GM12878 (cell line): Measurements from ENCODE around the gene CACNA2D4. TPM values are rescaled to one million over a fixed set of nuclear protein-coding genes. Genes with fewer than 3 reads are reported as not detected.

ENCODE experiments used
- ATAC-seq: fragments of 200-7000 bp; cut with Tn5 transposase; 3 replicates; pipeline ENCODE4 v1.9.1; 2020; ENCODE audit warnings: mild to moderate bottlenecking, moderate library complexity
- BruUV-seq: library from RNA; stranded (reverse); fragments of 400-500 nt; replicated peaks from 2 replicates; lab custom pipeline; 2021; lab: Mats Ljungman, UMichigan
- CTCF ChIA-PET: fragments of 300-600 bp; sonication (Branson Sonifier 250); formaldehyde crosslinking; extraction: SDS; loops from one replicate; lab custom pipeline; 2021; ENCODE audit warnings: inconsistent platforms; lab: Yijun Ruan, JAX
- POLR2A ChIA-PET: fragments of 350-600 bp; formaldehyde crosslinking; extraction: SDS; loops from one replicate; lab custom pipeline; 2021; ENCODE audit warnings: inconsistent platforms; lab: Charles Lee
- RAD21 ChIA-PET: fragments of 300-600 bp; sonication (Branson Sonifier 250); formaldehyde crosslinking; loops from one replicate; lab custom pipeline; 2023; ENCODE audit warnings: antibody characterized with exemption; ENCODE audit not compliant: unreplicated experiment; lab: Charles Lee
- SMC1A ChIA-PET: fragments of 300-600 bp; sonication (Branson Sonifier 250); formaldehyde crosslinking; loops from one replicate; lab custom pipeline; 2023; ENCODE audit not compliant: unreplicated experiment, uncharacterized antibody; lab: Charles Lee
- DNase-seq: peaks from one replicate; pipeline ENCODE4 v3.0.0-alpha.2; 2011; ENCODE audit warnings: low read depth, low spot score
- FAIRE-seq: peaks from 3 replicates; lab custom pipeline; 2011; peaks lifted over from hg19 to GRCh38; lab: Jason Lieb, UNC
- H2AFZ ChIP-seq: 2 replicates; pipeline ENCODE4 v1.6.0; 2011; ENCODE audit warnings: low read depth, low read length, control low read depth; ENCODE audit not compliant: control insufficient read depth
- H3K27ac ChIP-seq: 2 replicates; pipeline ENCODE4 v1.5.1; 2011; ENCODE audit warnings: control low read depth; ENCODE audit not compliant: control insufficient read depth, insufficient read depth
- H3K27me3 ChIP-seq, 2 experiments: replicated peaks in 1 of 2; 2 replicates each; pipeline versions ENCODE4 v1.6.0 to v1.6.1; 2011; ENCODE audit warnings: low read length in 1 of 2; ENCODE audit not compliant: control insufficient read depth in 2 of 2, insufficient read depth in 2 of 2
- H3K36me3 ChIP-seq, 2 experiments: 2 replicates each; pipeline ENCODE4 v1.5.1; 2011; ENCODE audit warnings: low read length in 1 of 2; ENCODE audit not compliant: control insufficient read depth in 2 of 2, insufficient read depth in 2 of 2
- H3K4me1 ChIP-seq: 2 replicates; pipeline ENCODE4 v1.6.1; 2011; ENCODE audit warnings: mild to moderate bottlenecking, low read length, moderate library complexity, mixed read lengths; ENCODE audit not compliant: control insufficient read depth, insufficient read depth
- H3K4me2 ChIP-seq: 2 replicates; pipeline ENCODE4 v1.6.0; 2011; ENCODE audit warnings: control low read depth; ENCODE audit not compliant: control insufficient read depth, insufficient read depth
- H3K4me3 ChIP-seq: fragments of 200-600 bp; sonication (generic); 2 replicates; pipeline ENCODE4 v1.5.1; 2016
- H3K79me2 ChIP-seq: 2 replicates; pipeline ENCODE4 v1.6.0; 2011; ENCODE audit warnings: low read length; ENCODE audit not compliant: control insufficient read depth, insufficient read depth
- H3K9ac ChIP-seq: 2 replicates; pipeline ENCODE4 v1.8.0; 2011; ENCODE audit warnings: low read length, control low read depth, mixed read lengths; ENCODE audit not compliant: control insufficient read depth, insufficient read depth
- H3K9me3 ChIP-seq: replicated peaks from 3 replicates; pipeline ENCODE4 v1.5.1; 2011; ENCODE audit warnings: mild to moderate bottlenecking, low read length; ENCODE audit not compliant: control insufficient read depth, insufficient read depth
- H4K20me1 ChIP-seq: 2 replicates; pipeline ENCODE4 v1.6.0; 2011; ENCODE audit not compliant: control insufficient read depth, insufficient read depth
- CREM ChIP-seq: IDR thresholded peaks from 2 replicates; pipeline ENCODE4 v1.6.1; 2014; ENCODE audit warnings: antibody characterized with exemption, low read depth
- IKZF1 ChIP-seq: fragments of 450-650 bp; conservative IDR thresholded peaks from 2 replicates; pipeline ENCODE4 v1.6.1; 2017; ENCODE audit warnings: antibody characterized with exemption, mild to moderate bottlenecking
- KAT2A ChIP-seq: conservative IDR thresholded peaks from 2 replicates; pipeline ENCODE4 v1.6.1; 2011; ENCODE audit warnings: low read depth, low read length; ENCODE audit not compliant: control insufficient read depth
- NFXL1 ChIP-seq: fragments of 450-650 bp; IDR thresholded peaks from 2 replicates; pipeline ENCODE4 v1.6.1; 2017; ENCODE audit warnings: antibody characterized with exemption, mild to moderate bottlenecking, borderline replicate concordance
- PML ChIP-seq: IDR thresholded peaks from 2 replicates; pipeline ENCODE4 v1.6.1; 2012; ENCODE audit warnings: low read length, inconsistent platforms
- RB1 ChIP-seq: fragments of 450-650 bp; formaldehyde crosslinking; IDR thresholded peaks from 2 replicates; pipeline ENCODE4 v1.6.1; 2017; ENCODE audit warnings: mild to moderate bottlenecking, borderline replicate concordance
- RELA ChIP-seq: fragments of 450-650 bp; IDR thresholded peaks from 2 replicates; pipeline ENCODE4 v1.8.0; 2014; ENCODE audit warnings: borderline replicate concordance; ENCODE audit not compliant: partially characterized antibody
- REST ChIP-seq: IDR thresholded peaks from 2 replicates; pipeline ENCODE4 v1.6.1; 2012; ENCODE audit warnings: mild to moderate bottlenecking, low read depth, low read length
- SIN3A ChIP-seq: IDR thresholded peaks from 2 replicates; pipeline ENCODE4 v1.6.1; 2012; ENCODE audit warnings: low read depth, low read length, improper control_type of control experiment
- SKIL ChIP-seq: fragments of 450-650 bp; IDR thresholded peaks from 2 replicates; pipeline ENCODE4 v1.6.1; 2017; ENCODE audit warnings: mild to moderate bottlenecking, low read depth, inconsistent platforms; ENCODE audit not compliant: poor library complexity, severe bottlenecking
- SMAD1 ChIP-seq: fragments of 450-650 bp; IDR thresholded peaks from 2 replicates; pipeline ENCODE4 v1.6.1; 2018; ENCODE audit warnings: mild to moderate bottlenecking, low read depth; ENCODE audit not compliant: partially characterized antibody
- TARDBP ChIP-seq: IDR thresholded peaks from 2 replicates; pipeline ENCODE4 v1.6.1; 2016; ENCODE audit warnings: borderline replicate concordance
- WRNIP1 ChIP-seq: IDR thresholded peaks from 2 replicates; pipeline ENCODE4 v1.6.1; 2011; ENCODE audit warnings: low read depth, low read length, improper control_type of control experiment, borderline replicate concordance
- ZBED1 ChIP-seq: IDR thresholded peaks from 2 replicates; pipeline ENCODE4 v1.6.1; 2016; ENCODE audit warnings: borderline replicate concordance
- ZNF622 ChIP-seq: fragments of 450-650 bp; IDR thresholded peaks from 2 replicates; pipeline ENCODE4 v1.6.1; 2017; ENCODE audit warnings: mild to moderate bottlenecking, inconsistent platforms
- WGBS: methylation state at CpG from one replicate; pipeline ENCODE4 v1.1.6; 2016; ENCODE audit warnings: low lambda C conversion rate; ENCODE audit not compliant: insufficient replicate concordance, insufficient coverage; ENCODE audit errors: missing lambda C conversion rate; 5-methylcytosine and 5-hydroxymethylcytosine counted together
- in situ Hi-C: fragments of 300-500 bp; cut with MboI; formaldehyde crosslinking; loops from 9 replicates; pipeline ENCODE4 v1.14.3; 2018; ENCODE audit warnings: mixed read lengths
- intact Hi-C: fragments of 100-400 bp; cut with micrococcal nuclease; formaldehyde crosslinking; loops from one replicate; pipeline ENCODE4 v1.14.2; 2022; ENCODE audit not compliant: unreplicated experiment
- polyA plus RNA-seq, 11 experiments: library from polyadenylated mRNA; depleted of rRNA in 4 of 11; unstranded in 6 of 11; stranded (reverse) in 5 of 11; fragments of >200 nt; fragmentation: Nextera tagmentation in 4 of 11; fragmentation: Illumina TruSeq in 1 of 11; extraction: Ambion mirVana in 4 of 11; extraction: Trizol in 1 of 11; gene quantifications; 1 replicate in 1 of 11; 2 replicates in 10 of 11; pipeline versions ENCODE4 v1.2.1 to v1.2.3, GENCODE V29; 2011 to 2016; ENCODE audit warnings: inconsistent platforms in 2 of 11, missing spikeins in 2 of 11, low read depth in 1 of 11
- total RNA-seq, 4 experiments: library from RNA; depleted of rRNA in 3 of 4; stranded (reverse); fragments of >200 nt in 3 of 4; fragmentation: Illumina TruSeq in 1 of 4; extraction: Trizol in 1 of 4; gene quantifications; 2 replicates each; pipeline versions ENCODE4 v1.2.1 to v1.2.3, GENCODE V29; 2013 to 2021

The CACNA2D4 gene
- total and polyA plus RNA-seq, 10 of the 15 experiments (the other 5 are each of a cell fraction or from before 2014, with no cell fraction given): 0.03 to 1.0 (median 0.65) TPM

DNA sequence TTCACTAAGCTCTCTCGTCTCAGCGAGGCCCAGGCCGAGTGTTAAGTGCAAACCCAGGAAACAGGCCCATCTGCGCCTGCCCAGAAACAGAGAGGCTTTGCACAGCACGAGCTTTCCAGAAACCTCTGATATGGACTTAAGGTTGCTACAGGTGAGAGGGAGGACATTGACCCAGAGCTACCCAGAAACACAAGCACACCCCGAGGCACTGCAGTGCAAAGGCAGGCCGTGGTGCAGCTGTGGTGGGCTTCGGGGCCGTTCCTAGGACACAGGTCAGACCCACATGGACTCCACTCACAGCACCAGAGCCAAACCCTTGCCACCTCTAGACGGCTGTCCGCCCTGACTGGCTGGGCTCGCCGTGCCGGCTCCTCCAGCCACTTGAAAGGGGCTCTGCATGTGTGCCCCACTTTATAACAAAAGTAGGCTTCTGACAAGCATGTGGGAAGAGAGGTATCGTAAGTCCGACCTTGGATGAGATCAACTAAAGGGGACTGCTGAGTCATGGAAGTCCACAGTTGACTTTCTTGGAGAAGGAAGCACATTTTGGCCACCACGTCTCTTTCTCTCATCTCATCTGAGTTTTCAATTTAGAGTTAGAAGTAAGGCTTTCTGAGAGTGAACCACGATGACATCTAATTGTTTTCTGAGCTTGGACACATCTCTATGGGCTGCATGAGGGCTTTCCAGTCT, 38.2 kb downstream of the CACNA2D4 start:
- FAIRE-seq (no peak), ATAC-seq (no peak)
- no peaks in the 10 kb centered on the region for H4K20me1 ChIP-seq

More for the DNA sequence above, 38.2 kb downstream of the CACNA2D4 start:
- Histone ChIP-seq H3K9me3 (no peaks in the 10 kb centered on the region), H3K27me3 (peaks cover 0 to 2% of the 10 kb centered on the region in 2 experiments), H3K4me2 (no peak overlapping the region), H3K27ac (no peak overlapping the region), H3K79me2 (no peaks in the 10 kb centered on the region), H3K4me1 (no peaks in the 10 kb centered on the region), H3K9ac (no peak overlapping the region), H3K4me3 (no peak overlapping the region), H3K36me3 (no peaks in the 10 kb centered on the region), H2AFZ (no peak overlapping the region)
- no peak for DNase-seq
- SMC1A ChIA-PET: no interaction called here
- BruUV-seq: no TSS peak
- RAD21 ChIA-PET: no interaction called here
- intact Hi-C loops (no loop called here), in situ Hi-C loops (no loop called here)
- WGBS: 29% methylated on average over 18 of the region's 18 CpGs
- CTCF ChIA-PET: interaction anchor here (1.5 kb wide), 1 partner anchor 59 kb away, joined by 4 read pairs; no protein-coding TSS in a partner anchor
- POLR2A ChIA-PET: no interaction called here
- no peak for TF ChIP-seq ZNF622
- no peak for TF ChIP-seq IKZF1
- TF ChIP-seq WRNIP1: no peak
- TF ChIP-seq PML: no peak
- TF ChIP-seq SIN3A: no peak
- TF ChIP-seq RB1: no peak
- TF ChIP-seq TARDBP: no peak
- no peak for TF ChIP-seq SMAD1
- TF ChIP-seq NFXL1: no peak
- TF ChIP-seq KAT2A: no peak
- TF ChIP-seq SKIL: no peak
- no peak for TF ChIP-seq ZBED1
- no peak for TF ChIP-seq REST
- no peak for TF ChIP-seq CREM
- no peak for TF ChIP-seq RELA
